IMR-90 (cell line): Measurements from ENCODE around the gene MPPED2. TPM values are rescaled to one million over a fixed set of nuclear protein-coding genes. Genes with fewer than 3 reads are reported as not detected.

Source experiments
- ATAC-seq: fragments of 200-7000 bp; cut with Tn5 transposase; 2 replicates; pipeline ENCODE4 v1.9.1; 2020; ENCODE audit warnings: low read depth, mild to moderate bottlenecking, moderate library complexity
- BruUV-seq: library from RNA; stranded (reverse); fragments of 400-500 nt; replicated peaks from 2 replicates; lab custom pipeline; 2021; lab: Mats Ljungman, UMichigan
- CTCF ChIA-PET: fragments of 300-600 bp; formaldehyde crosslinking; extraction: SDS; loops from one replicate; lab custom pipeline; 2021; ENCODE audit warnings: antibody characterized with exemption; lab: Yijun Ruan, JAX
- POLR2A ChIA-PET: fragments of 300-600 bp; sonication (Branson Sonifier 250); formaldehyde crosslinking; loops from one replicate; lab custom pipeline; 2022; ENCODE audit warnings: antibody characterized with exemption; ENCODE audit not compliant: unreplicated experiment; lab: Charles Lee
- DNase-seq: peaks from one replicate; pipeline ENCODE4 v3.0.0; 2013
- H2AFZ ChIP-seq: replicated peaks from 2 replicates; pipeline ENCODE3; 2013; ENCODE audit warnings: low read length, mild to moderate bottlenecking; ENCODE audit not compliant: poor library complexity
- H2AK5ac ChIP-seq: 2 replicates; pipeline ENCODE4 v1.6.1; 2013; ENCODE audit warnings: low read depth, low read length, inconsistent platforms
- H2AK9ac ChIP-seq: replicated peaks from 2 replicates; pipeline ENCODE3; 2013; ENCODE audit warnings: mild to moderate bottlenecking, low read depth, low read length, moderate library complexity; ENCODE audit not compliant: poor library complexity
- H2BK120ac ChIP-seq: 2 replicates; pipeline ENCODE4 v1.6.1; 2013; ENCODE audit warnings: low read depth, low read length, inconsistent platforms
- H2BK15ac ChIP-seq: 3 replicates; pipeline ENCODE4 v1.6.1; 2013; ENCODE audit warnings: low read depth, low read length, inconsistent platforms
- H2BK20ac ChIP-seq: 2 replicates; pipeline ENCODE4 v1.6.1; 2013; ENCODE audit warnings: low read depth, mild to moderate bottlenecking, inconsistent platforms, low read length, moderate library complexity
- H2BK5ac ChIP-seq: 2 replicates; pipeline ENCODE4 v1.6.1; 2013; ENCODE audit warnings: mild to moderate bottlenecking, low read depth, low read length, inconsistent platforms; ENCODE audit not compliant: poor library complexity, severe bottlenecking
- H3K14ac ChIP-seq: replicated peaks from 2 replicates; pipeline ENCODE4 v1.6.1; 2013; ENCODE audit warnings: low read depth, low read length, inconsistent platforms
- H3K18ac ChIP-seq: 2 replicates; pipeline ENCODE4 v1.6.1; 2013; ENCODE audit warnings: low read depth, low read length, control low read depth
- H3K23ac ChIP-seq: 2 replicates; pipeline ENCODE4 v1.6.1; 2013; ENCODE audit warnings: low read depth, low read length, inconsistent platforms
- H3K27ac ChIP-seq: 2 replicates; pipeline ENCODE4 v1.5.1; 2013; ENCODE audit warnings: mild to moderate bottlenecking, control low read depth, low read length; ENCODE audit not compliant: insufficient read depth
- H3K27me3 ChIP-seq: 2 replicates; pipeline ENCODE4 v1.6.1; 2013; ENCODE audit warnings: low read length; ENCODE audit not compliant: control insufficient read depth, insufficient read depth
- H3K36me3 ChIP-seq: 2 replicates; pipeline ENCODE4 v1.6.1; 2013; ENCODE audit warnings: low read length, mixed read lengths; ENCODE audit not compliant: control insufficient read depth, insufficient read depth
- H3K4ac ChIP-seq: 2 replicates; pipeline ENCODE4 v1.6.1; 2013; ENCODE audit warnings: low read depth, low read length, inconsistent platforms
- H3K4me1 ChIP-seq: 2 replicates; pipeline ENCODE4 v1.6.1; 2013; ENCODE audit warnings: low read length, mixed read lengths; ENCODE audit not compliant: control insufficient read depth, insufficient read depth
- H3K4me2 ChIP-seq: 2 replicates; pipeline ENCODE4 v1.6.1; 2013; ENCODE audit warnings: low read depth, mild to moderate bottlenecking, control low read depth, low read length, moderate library complexity
- H3K4me3 ChIP-seq: 2 replicates; pipeline ENCODE4 v1.5.1; 2013; ENCODE audit warnings: low read depth, mild to moderate bottlenecking, control low read depth, low read length, moderate library complexity; ENCODE audit not compliant: insufficient read depth
- H3K56ac ChIP-seq: 2 replicates; pipeline ENCODE4 v1.6.1; 2013; ENCODE audit warnings: low read length, inconsistent platforms; ENCODE audit not compliant: insufficient read depth; ENCODE audit errors: extremely low read depth
- H3K79me1 ChIP-seq, 2 experiments: 2 replicates each; pipeline ENCODE4 v1.6.1; 2013; ENCODE audit warnings: low read length in 2 of 2, inconsistent platforms in 1 of 2, low read depth in 1 of 2
- H3K9ac ChIP-seq: 2 replicates; pipeline ENCODE4 v1.6.1; 2013; ENCODE audit warnings: low read depth, low read length, control low read depth
- H3K9me1 ChIP-seq: 2 replicates; pipeline ENCODE4 v1.6.1; 2013; ENCODE audit warnings: low read length, inconsistent platforms; ENCODE audit not compliant: insufficient read depth
- H3K9me3 ChIP-seq: 2 replicates; pipeline ENCODE4 v1.6.1; 2013; ENCODE audit warnings: low read length; ENCODE audit not compliant: control insufficient read depth, insufficient read depth
- H4K20me1 ChIP-seq: 2 replicates; pipeline ENCODE4 v1.6.1; 2013; ENCODE audit warnings: low read length, inconsistent platforms; ENCODE audit not compliant: insufficient read depth
- H4K5ac ChIP-seq: 2 replicates; pipeline ENCODE4 v1.6.1; 2013; ENCODE audit warnings: mild to moderate bottlenecking, low read depth, low read length, control low read depth
- H4K8ac ChIP-seq, 2 experiments: 2 replicates each; pipeline ENCODE4 v1.6.1; 2013; ENCODE audit warnings: low read depth in 2 of 2, low read length in 2 of 2, control low read depth in 1 of 2, inconsistent platforms in 1 of 2
- H4K91ac ChIP-seq: 2 replicates; pipeline ENCODE4 v1.6.1; 2013; ENCODE audit warnings: low read depth, low read length, inconsistent platforms; ENCODE audit not compliant: insufficient read depth
- BHLHE40 ChIP-seq: fragments of 150-350 bp; IDR thresholded peaks from 2 replicates; pipeline ENCODE4 v1.6.1; 2016; ENCODE audit warnings: mild to moderate bottlenecking, low read depth, low read length
- CTCF ChIP-seq: conservative IDR thresholded peaks from 2 replicates; pipeline ENCODE4 v1.5.1; 2012; ENCODE audit warnings: mild to moderate bottlenecking, low read depth, low read length, improper control_type of control experiment
- WGBS, 2 experiments: methylation state at CpG; one replicate each; pipeline versions ENCODE4 v1.1.5 to v1.1.7; 2013; ENCODE audit warnings: missing lambda C conversion rate in 2 of 2; ENCODE audit not compliant: insufficient read length in 1 of 2; ENCODE audit errors: extremely low coverage in 2 of 2; 5-methylcytosine and 5-hydroxymethylcytosine counted together
- dilution Hi-C: fragments of 300-500 bp; cut with HindIII; formaldehyde crosslinking; loops from one replicate; pipeline ENCODE4 v1.14.3; 2018; ENCODE audit warnings: low sequenced_read_pairs; ENCODE audit not compliant: unreplicated experiment
- in situ Hi-C: fragments of 300-500 bp; cut with MboI; formaldehyde crosslinking; loops from 3 replicates; pipeline ENCODE4 v1.14.3; 2019; ENCODE audit warnings: low sequenced_read_pairs, inconsistent platforms, mixed read lengths
- intact Hi-C: fragments of 100-400 bp; cut with micrococcal nuclease; formaldehyde crosslinking; loops from 2 replicates; pipeline ENCODE4 v1.10.0; 2022
- polyA plus RNA-seq, 3 experiments: library from polyadenylated mRNA; depleted of rRNA; stranded (reverse); fragments of >200 nt; gene quantifications; 2 replicates each; pipeline ENCODE4 v1.2.3, GENCODE V29; 2012; ENCODE audit warnings: low replicate concordance in 1 of 3
- total RNA-seq: library from RNA; depleted of rRNA; stranded (reverse); fragments of >200 nt; gene quantifications from 2 replicates; pipeline ENCODE4 v1.2.3, GENCODE V29; 2012
- TF ChIP-seq, protein P1 (sequence below): fragments of 150-350 bp; IDR thresholded peaks from 2 replicates; pipeline ENCODE4 v1.6.1; 2017; ENCODE audit warnings: mild to moderate bottlenecking, antibody characterized with exemption, low read length, low read depth

MPPED2 gene
- total and polyA plus RNA-seq, 2 of the 4 experiments (the other 2 are of a cell fraction), result 0.10 TPM; not detected in 1

DNA sequence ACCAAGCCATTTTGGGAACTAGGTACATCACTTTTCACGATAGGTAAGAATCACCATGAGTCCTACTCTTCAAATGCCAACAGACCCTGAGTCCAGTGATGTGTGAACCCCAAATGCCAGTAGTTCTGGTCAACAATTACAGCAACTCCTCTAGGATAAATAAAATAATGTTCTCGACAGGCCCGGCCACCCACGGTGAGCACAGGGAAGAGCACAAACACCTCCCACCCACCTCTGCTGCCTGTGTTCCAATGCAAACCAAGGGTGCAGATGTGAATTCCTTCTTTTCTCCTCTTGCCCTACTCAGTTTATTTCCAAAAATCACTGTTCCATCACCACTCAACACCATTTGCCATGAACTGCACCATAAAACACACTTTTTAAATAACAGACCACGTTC lies 33.3 kb downstream of the MPPED2 start:
- Histone ChIP-seq H3K23ac (no peak overlapping the region), H3K36me3 (no peaks in the 10 kb centered on the region), H3K18ac (no peak overlapping the region), H3K27me3 (no peaks in the 10 kb centered on the region), H2BK20ac (no peak overlapping the region), H4K20me1 (no peaks in the 10 kb centered on the region), H3K56ac (no peak overlapping the region), H3K4me1 (no peaks in the 10 kb centered on the region), H2AK5ac (no peak overlapping the region), H2AFZ (no peak overlapping the region), H3K4me2 (no peak overlapping the region), H3K27ac (no peak overlapping the region), H3K9me3 (no peaks in the 10 kb centered on the region), H2AK9ac (no peak overlapping the region), H3K79me1 (no peaks in the 10 kb centered on the region), H3K4ac (no peak overlapping the region), H3K9me1 (no peaks in the 10 kb centered on the region), H4K8ac (no peak overlapping the region), H2BK120ac (no peak overlapping the region), H3K4me3 (no peak overlapping the region), H2BK15ac (no peak overlapping the region), H3K14ac (no peak overlapping the region), H2BK5ac (no peak overlapping the region), H4K5ac (no peak overlapping the region), H4K91ac (no peak overlapping the region), H3K9ac (no peak overlapping the region)
- intact Hi-C loops, result no loop called here
- dilution Hi-C loops, result no loop called here
- WGBS, 2 experiments, result 50% methylated on average over 1 of the region's 5 CpGs; no CpG with 5 or more reads in 1 of the 2 experiments
- no TSS peak for BruUV-seq
- DNase-seq (no peak), ATAC-seq (no peak)
- in situ Hi-C loops, result no loop called here
- TF ChIP-seq CTCF (no peak), BHLHE40 (no peak)
- TF ChIP-seq, protein P1, sequence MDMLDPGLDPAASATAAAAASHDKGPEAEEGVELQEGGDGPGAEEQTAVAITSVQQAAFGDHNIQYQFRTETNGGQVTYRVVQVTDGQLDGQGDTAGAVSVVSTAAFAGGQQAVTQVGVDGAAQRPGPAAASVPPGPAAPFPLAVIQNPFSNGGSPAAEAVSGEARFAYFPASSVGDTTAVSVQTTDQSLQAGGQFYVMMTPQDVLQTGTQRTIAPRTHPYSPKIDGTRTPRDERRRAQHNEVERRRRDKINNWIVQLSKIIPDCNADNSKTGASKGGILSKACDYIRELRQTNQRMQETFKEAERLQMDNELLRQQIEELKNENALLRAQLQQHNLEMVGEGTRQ, result no peak
- ChIA-PET CTCF (no interaction called here), POLR2A (no interaction called here)
